ENCODE data around the gene GPRC5D.

DNA sequence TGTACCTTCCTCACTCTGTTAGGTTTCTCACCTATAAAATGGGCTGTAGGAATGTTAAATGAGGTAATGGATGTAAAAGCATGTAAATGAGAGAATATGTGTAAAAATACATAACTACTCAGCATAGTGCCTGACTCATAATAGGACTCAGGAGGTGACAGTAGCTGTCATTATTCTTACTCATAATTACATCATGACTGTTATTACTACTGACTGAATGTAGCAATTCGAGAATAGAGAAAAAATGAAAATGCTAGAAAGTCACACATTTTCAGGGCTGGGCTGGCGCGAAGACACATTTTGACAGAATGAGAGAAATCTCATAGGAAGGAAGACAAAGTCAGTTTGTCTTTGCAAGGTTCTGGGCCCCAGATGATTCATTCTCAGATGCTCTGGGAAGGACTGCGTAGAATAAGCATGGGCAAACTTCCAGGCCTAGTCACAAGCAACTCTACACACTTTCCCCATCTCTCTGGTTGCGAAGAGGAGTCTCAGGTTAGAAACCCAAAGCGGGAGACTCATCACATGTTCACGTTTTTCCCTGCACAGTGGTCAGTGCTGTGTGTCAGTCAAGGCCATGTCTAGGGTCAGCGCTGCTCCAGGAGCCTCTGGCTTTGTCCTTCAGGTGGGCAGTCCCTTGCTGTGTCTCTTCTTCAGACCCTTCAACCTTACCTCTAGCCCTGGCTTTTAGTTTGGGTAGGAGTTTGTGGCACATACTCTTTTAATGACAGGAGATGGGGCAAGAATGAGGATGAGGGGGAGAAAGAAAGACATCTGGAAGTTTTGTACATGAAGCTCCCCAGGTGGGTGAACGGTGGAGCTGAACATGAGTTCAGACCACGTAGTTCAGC is 52.2 kb downstream of the GPRC5D start:
- TF ChIP-seq POLR2A (IDR thresholded peaks at IDR 0.05) (no peak), POLR2AphosphoS5 (IDR thresholded peaks at IDR 0.05) (peak in 1 of 3 donors; percentile 75)
- TF ChIP-seq, protein P1, sequence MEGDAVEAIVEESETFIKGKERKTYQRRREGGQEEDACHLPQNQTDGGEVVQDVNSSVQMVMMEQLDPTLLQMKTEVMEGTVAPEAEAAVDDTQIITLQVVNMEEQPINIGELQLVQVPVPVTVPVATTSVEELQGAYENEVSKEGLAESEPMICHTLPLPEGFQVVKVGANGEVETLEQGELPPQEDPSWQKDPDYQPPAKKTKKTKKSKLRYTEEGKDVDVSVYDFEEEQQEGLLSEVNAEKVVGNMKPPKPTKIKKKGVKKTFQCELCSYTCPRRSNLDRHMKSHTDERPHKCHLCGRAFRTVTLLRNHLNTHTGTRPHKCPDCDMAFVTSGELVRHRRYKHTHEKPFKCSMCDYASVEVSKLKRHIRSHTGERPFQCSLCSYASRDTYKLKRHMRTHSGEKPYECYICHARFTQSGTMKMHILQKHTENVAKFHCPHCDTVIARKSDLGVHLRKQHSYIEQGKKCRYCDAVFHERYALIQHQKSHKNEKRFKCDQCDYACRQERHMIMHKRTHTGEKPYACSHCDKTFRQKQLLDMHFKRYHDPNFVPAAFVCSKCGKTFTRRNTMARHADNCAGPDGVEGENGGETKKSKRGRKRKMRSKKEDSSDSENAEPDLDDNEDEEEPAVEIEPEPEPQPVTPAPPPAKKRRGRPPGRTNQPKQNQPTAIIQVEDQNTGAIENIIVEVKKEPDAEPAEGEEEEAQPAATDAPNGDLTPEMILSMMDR (IDR thresholded peaks at IDR 0.05) = no peak
